Vagina (tissue), 2 donors: ENCODE results near the gene ITPR1.

Experiments used
- POLR2A ChIP-seq, 2 donors: fragments of 450-650 bp; IDR thresholded peaks; one replicate each; pipeline ENCODE4 v1.6.1; 2017; ENCODE audit warnings: antibody characterized with exemption in 2 of 2, mild to moderate bottlenecking in 2 of 2, moderate library complexity in 2 of 2
- POLR2AphosphoS5 ChIP-seq, 2 donors: sonication (generic); formaldehyde crosslinking; IDR thresholded peaks; one replicate each; pipeline ENCODE4 v1.9.0; 2017; ENCODE audit warnings: antibody characterized with exemption in 2 of 2, mild to moderate bottlenecking in 2 of 2, low read depth in 1 of 2; ENCODE audit not compliant: insufficient read depth in 1 of 2

DNA sequence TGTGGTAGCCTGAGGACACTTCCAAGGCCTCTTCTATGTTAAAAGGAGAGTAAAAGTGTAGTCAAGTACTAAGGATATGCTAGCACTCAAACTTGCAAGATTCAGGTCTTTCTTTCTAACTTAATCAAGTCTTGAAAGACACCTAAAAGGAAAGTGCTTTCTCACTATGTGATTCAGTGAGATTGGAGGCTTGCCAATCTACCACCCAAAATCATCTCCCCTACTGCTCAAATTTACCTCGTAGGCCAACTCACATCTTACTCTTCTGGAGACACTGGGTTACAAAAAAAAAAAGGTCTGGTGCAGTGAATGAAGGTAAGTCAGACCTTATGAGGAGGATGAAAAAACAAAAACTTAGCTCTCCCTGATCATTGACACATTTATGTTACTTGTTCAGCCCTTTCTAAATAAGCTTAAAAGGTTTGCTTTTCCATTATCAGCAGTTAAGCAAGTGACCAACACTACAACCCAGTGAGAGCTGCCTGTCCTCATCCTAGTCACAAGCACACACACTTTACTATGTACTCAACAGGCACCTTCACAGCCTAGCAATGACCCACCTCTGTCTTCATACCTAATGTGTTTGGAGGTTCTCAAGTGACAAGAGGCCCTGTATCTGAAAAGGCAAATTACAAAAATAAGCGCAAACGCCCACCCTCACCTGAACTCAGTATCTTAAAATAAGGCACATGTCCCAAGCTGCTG lies 45.7 kb upstream of the ITPR1 start:
- no peak for TF ChIP-seq POLR2AphosphoS5 (IDR thresholded peaks at IDR 0.05; ENCODE audit: insufficient read depth in 1 of 2, low read depth in 1 of 2)
- TF ChIP-seq POLR2A (IDR thresholded peaks at IDR 0.05): no peak
